Stimulated activated naive B cell treated with anti-CD40 and anti-IgM and Interleukin-4, amounts not matched to agents 10 μg/mL and 1 μg/mL and 100 μg/mL, for 72 hours (primary cell): ENCODE data around the gene IL22RA1.

ENCODE experiments used
- ATAC-seq, 2 donors: fragments of 150-1000 bp; cut with Tn5 transposase; replicated peaks; 2 replicates each; pipeline ENCODE4 v1.10.0; 2021; ENCODE audit warnings: moderate library complexity in 1 of 2
- DNase-seq: peaks from one replicate; pipeline ENCODE4 v3.0.0; 2021
- H3K27ac Mint-ChIP-seq: one replicate; pipeline ENCODE4 v1.8.0; 2022; ENCODE audit warnings: mild to moderate bottlenecking, mixed read lengths
- H3K27me3 Mint-ChIP-seq, 2 donors: one replicate each; pipeline ENCODE4 v1.8.0; 2022; ENCODE audit warnings: mixed read lengths in 2 of 2
- H3K36me3 Mint-ChIP-seq, 2 donors: one replicate each; pipeline ENCODE4 v1.8.0; 2022; ENCODE audit warnings: mixed read lengths in 2 of 2, mild to moderate bottlenecking in 1 of 2
- H3K4me1 Mint-ChIP-seq, 2 donors: one replicate each; pipeline ENCODE4 v1.8.0; 2022; ENCODE audit warnings: mixed read lengths in 2 of 2, mild to moderate bottlenecking in 1 of 2
- H3K4me3 Mint-ChIP-seq, 2 donors: one replicate each; pipeline ENCODE4 v1.8.0; 2022; ENCODE audit warnings: mild to moderate bottlenecking in 2 of 2, mixed read lengths in 2 of 2, moderate library complexity in 1 of 2
- H3K9me3 Mint-ChIP-seq, 2 donors: one replicate each; pipeline ENCODE4 v1.8.0; 2022; ENCODE audit warnings: mixed read lengths in 2 of 2, mild to moderate bottlenecking in 1 of 2

Gene IL22RA1, protein sequence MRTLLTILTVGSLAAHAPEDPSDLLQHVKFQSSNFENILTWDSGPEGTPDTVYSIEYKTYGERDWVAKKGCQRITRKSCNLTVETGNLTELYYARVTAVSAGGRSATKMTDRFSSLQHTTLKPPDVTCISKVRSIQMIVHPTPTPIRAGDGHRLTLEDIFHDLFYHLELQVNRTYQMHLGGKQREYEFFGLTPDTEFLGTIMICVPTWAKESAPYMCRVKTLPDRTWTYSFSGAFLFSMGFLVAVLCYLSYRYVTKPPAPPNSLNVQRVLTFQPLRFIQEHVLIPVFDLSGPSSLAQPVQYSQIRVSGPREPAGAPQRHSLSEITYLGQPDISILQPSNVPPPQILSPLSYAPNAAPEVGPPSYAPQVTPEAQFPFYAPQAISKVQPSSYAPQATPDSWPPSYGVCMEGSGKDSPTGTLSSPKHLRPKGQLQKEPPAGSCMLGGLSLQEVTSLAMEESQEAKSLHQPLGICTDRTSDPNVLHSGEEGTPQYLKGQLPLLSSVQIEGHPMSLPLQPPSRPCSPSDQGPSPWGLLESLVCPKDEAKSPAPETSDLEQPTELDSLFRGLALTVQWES

DNA sequence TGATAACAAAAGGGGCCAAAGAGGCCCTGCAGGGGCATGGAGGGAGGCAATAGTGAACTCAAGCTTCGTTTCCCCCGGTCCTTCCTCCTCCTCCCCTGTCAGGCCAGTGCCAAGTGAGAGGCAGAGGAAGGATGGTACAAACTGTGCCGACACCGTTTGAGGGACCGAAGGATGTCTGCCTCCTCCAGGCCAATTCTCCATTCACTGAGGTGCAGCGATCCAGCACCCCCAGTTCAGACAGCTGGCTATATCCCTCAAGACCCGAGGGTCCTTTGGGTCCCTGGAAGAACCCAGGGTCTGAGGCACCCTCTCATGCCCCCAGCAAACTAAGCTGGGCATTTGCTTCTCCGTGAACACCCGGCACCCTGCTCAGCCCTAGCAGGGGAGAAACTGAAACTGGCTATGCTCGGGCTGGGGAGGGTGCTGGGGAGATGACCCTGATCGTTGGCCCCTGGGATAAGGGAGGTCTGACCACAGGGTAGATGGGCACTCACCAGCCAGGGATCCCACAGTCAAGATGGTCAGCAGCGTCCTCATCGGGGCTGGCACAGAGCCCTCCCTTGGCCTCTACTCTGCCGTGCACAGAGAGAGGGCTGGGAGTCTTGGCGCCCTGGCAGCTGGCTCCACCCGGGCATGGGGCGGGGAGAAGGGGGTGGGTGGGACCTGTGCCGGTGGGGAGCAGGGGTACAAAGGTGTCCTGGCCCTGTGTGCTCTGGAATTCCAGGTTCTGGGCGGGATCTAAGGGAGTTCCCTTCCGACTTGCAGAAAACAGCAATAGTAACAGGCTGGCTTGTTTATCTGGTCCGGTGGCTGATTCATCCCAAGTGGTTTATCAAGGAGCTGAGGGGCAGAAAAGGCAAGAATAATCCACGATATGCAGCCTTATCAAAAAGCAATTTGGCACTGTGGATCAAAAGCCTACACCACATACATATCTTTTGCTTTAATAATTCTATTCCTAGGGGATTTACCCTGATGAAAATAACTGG is at the start of gene IL22RA1:
Gene IL22RA1, minus strand, starts transcription at position 595 of the 989 bp plus-strand sequence. Its CDS starts 58 bp downstream, at position 537.
- DNase-seq: no peak
- Mint-ChIP-seq H3K4me3 (no peak within 1 kb of the TSS), H3K4me1 (peaks cover 1 to 5% of the 10 kb centered on the region in 2 donors), H3K9me3 (peaks cover 0 to 2% of the 10 kb centered on the region in 2 donors), H3K27me3 (peaks cover 13 to 14% of the 10 kb centered on the region in 2 donors), H3K36me3 (no peaks in the 10 kb centered on the region), H3K27ac (no peak within 1 kb of the TSS)
- no peak for ATAC-seq

DNA sequence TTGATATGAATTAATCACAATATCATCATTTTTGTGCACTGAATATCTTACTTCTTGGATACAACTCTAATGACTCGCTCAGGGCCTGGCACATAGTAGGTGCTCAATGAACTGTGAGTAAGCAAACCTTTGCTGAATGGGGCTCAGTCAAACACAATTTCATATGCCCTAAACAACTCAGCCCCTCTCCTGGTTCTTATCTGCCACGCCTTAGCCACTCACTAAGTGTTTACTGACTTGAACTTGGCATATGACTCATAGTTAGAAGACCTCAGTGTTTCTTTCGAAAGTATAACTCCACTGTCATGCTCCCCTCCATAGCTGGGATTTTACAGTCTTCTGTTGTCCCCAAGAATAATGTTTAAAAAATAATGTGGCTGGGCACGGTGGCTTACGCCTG is 48.9 kb upstream of the IL22RA1 start:
- Mint-ChIP-seq H3K36me3 (no peaks in the 10 kb centered on the region), H3K4me3 (peak overlapping the region; percentile 5 to 72), H3K9me3 (peaks cover 0 to 4% of the 10 kb centered on the region in 2 donors), H3K4me1 (peaks cover 60 to 78% of the 10 kb centered on the region in 2 donors), H3K27me3 (no peaks in the 10 kb centered on the region), H3K27ac (peak overlapping the region; percentile 94)
- ATAC-seq: peak; percentile 48 to 51
- DNase-seq: peak; percentile 53

DNA sequence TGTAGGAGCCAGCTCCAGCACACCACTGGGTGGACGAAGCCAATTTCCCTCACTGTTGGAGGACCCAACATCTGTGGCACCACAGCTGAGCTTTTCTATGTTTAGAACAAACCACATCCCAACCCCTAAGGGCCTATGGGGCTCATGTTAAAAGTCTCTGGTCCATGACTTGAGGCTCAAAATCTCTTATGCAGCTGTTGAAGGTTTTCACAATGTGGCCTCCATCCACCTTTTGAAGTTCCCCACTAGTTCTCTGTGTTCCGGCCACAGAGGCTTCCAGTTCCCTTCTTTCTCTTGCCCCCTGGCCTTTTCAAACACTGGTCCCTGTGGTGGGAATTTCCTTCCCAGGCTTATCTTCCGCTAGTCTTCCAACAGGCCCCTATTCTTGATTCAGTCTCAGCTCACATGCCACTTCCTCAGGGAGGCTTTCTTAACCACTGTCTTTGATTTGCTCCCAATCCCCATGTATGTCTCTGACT is 48.1 kb upstream of the IL22RA1 start:
- peak overlapping the region; percentile 94 for H3K27ac Mint-ChIP-seq
- peak overlapping the region; percentile 72 to 95 for H3K4me3 Mint-ChIP-seq
- H3K27me3 Mint-ChIP-seq: no peaks in the 10 kb centered on the region
- H3K9me3 Mint-ChIP-seq: peaks cover 0 to 4% of the 10 kb centered on the region in 2 donors
- ATAC-seq (peak; percentile 55 to 61), DNase-seq (peak; percentile 80)
- H3K36me3 Mint-ChIP-seq: peaks cover 3% of the 10 kb centered on the region in 2 donors
- peaks cover 63 to 84% of the 10 kb centered on the region in 2 donors for H3K4me1 Mint-ChIP-seq

DNA sequence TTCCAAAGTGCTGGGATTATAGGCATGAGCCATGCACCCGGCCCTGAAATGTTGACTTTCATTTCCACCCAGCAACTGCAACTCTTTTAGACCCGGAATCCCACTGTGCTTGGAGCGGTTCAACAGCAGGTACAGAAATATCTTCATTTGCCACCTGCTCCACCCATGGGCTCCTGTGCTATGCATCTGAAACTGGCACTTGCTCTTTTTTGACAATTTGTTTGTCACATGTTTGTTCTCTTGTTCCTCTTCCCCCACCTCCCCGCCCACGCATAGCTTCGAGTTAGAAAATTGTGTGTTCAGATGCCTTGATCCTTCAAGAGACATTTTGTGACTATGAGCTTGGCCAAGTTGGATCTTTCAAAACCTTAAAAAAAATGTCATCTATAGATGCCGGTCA is 46.6 kb upstream of the IL22RA1 start:
- peak; percentile 83 for DNase-seq
- Mint-ChIP-seq H3K27me3 (no peaks in the 10 kb centered on the region), H3K27ac (peak overlapping the region; percentile 94), H3K4me1 (peaks cover 57 to 82% of the 10 kb centered on the region in 2 donors), H3K36me3 (peaks cover 3 to 7% of the 10 kb centered on the region in 2 donors), H3K4me3 (peak overlapping the region; percentile 72 to 95), H3K9me3 (peaks cover 0 to 4% of the 10 kb centered on the region in 2 donors)
- ATAC-seq: peak; percentile 37 to 49

DNA sequence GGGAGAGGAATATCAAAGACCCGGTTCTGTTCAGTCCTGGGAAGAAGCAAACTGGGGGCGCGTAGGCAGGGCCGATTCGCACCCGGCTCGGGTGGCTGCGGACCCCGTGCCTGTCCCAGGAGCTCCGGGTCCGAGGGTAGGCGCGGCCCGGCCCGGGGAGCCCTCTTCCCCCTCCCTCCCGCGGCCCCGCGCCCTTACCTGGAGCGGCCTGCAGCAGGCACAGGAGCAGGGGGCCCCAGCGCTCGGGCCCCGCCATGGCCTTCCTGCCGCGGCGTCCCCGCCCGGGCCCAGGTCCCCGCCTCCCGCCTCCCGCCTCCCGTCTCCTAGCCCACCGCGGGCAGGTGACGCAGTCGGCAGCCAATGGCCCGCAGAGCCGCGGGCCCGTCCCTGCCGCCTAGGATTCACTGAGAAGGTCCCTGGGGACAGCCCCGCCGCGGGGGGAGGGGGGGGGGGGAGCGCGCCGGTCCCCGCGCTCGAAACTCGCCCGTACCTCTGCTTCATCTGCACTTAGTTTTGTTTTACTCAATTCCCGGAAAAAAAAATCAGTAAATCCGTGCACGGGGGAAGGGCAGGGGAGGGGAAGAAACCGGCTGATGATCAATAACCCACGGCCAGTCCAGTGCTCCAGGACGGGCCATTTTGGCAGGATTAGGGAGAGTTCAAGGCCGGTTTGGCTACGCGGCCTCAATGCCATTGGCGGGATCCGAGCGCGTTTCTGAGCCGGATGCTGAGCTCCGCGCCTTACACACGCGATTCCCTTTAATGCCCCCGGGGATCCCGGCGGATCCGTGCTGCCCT is 44.3 kb upstream of the IL22RA1 start, which contains the start of gene IFNLR1:
Gene IFNLR1, minus strand, starts transcription at position 297 of the 798 bp plus-strand sequence. Its CDS starts 41 bp downstream, at position 256.
- peak within 1 kb of the TSS; percentile 96 for H3K27ac Mint-ChIP-seq
- peaks cover 9 to 12% of the 10 kb centered on the region in 2 donors for H3K36me3 Mint-ChIP-seq
- peaks cover 49 to 84% of the 10 kb centered on the region in 2 donors for H3K4me1 Mint-ChIP-seq
- H3K27me3 Mint-ChIP-seq: no peaks in the 10 kb centered on the region
- H3K4me3 Mint-ChIP-seq: peak within 1 kb of the TSS; percentile 95
- ATAC-seq (peak; percentile 34 to 47), DNase-seq (peak; percentile 75)
- H3K9me3 Mint-ChIP-seq: peaks cover 0 to 4% of the 10 kb centered on the region in 2 donors

DNA sequence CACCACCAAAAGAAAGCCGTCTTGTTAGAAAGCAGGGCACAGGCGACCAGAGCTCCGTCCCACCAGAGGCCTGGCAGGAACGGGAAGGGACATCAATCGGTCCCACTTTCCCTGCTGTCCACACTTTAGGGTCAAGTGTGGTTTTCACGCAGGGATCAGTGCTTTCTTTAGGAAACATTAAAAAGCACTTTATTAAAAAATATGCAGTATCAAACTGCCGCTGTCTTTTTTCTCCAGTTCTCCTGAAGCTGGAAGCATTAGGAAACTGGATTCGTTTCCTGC is 43.7 kb upstream of the IL22RA1 start:
- ATAC-seq (no peak), DNase-seq (no peak)
- Mint-ChIP-seq H3K27ac (peak overlapping the region; percentile 96), H3K4me3 (peak overlapping the region; percentile 95), H3K27me3 (no peaks in the 10 kb centered on the region), H3K36me3 (peaks cover 10 to 12% of the 10 kb centered on the region in 2 donors), H3K9me3 (peaks cover 0 to 3% of the 10 kb centered on the region in 2 donors), H3K4me1 (peaks cover 45 to 84% of the 10 kb centered on the region in 2 donors)

DNA sequence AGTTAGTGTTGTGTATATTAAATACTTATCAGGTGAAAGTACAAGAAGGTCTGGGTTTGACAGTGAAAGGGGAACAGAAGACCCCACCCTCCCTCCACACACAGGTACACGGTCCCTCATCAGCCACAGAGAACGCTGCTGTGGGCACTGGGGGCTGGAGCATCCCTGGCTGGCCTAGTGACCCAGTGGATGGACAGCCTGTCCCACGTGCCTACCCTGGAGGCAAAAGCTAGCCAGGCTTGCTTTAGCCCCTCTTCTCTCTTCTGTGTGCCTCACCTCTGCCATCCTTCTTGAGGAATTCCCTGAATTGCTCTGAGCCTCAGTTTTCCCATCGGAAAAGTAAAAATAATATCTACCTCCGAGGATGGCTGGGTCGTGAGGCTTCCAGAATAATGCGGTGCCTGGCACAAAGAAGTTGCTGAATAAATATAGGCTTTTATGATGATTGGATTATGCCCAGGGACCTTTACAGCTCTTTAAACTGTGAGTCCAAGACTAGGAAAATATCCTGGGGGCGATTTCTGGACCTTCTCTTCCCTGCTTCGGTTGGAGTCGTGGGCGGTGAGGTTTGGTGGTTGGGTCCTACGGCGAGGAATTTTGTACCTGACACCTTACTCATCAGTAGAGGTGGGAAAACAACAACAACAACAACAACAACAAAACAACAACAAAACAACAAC is 43.2 kb upstream of the IL22RA1 start:
- Mint-ChIP-seq H3K9me3 (no peaks in the 10 kb centered on the region), H3K4me1 (peaks cover 45 to 84% of the 10 kb centered on the region in 2 donors), H3K36me3 (peaks cover 15 to 17% of the 10 kb centered on the region in 2 donors), H3K27ac (peak overlapping the region; percentile 96), H3K27me3 (no peaks in the 10 kb centered on the region), H3K4me3 (peak overlapping the region; percentile 95)
- no peak for ATAC-seq
- DNase-seq: no peak

DNA sequence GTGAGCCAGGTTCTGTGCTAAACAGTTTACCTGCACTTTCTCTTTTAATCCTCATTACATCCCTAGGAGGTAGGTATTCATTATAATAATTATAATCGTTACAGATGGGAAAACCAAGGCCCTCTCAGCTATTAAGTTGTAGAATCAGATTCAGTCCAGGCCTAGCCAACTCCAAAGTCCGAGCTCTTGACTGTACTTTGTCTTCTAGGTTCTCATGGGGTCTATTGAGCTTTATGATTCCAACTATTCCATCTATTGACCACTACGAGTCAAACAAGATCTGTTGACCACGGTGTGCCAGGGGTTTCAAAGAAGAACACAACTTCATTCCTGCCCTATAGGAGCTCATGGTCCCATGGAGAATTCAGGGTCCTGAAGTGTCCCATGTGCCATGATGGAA is 42.1 kb upstream of the IL22RA1 start:
- H3K36me3 Mint-ChIP-seq: peaks cover 22 to 23% of the 10 kb centered on the region in 2 donors
- H3K27ac Mint-ChIP-seq: no peak overlapping the region

DNA sequence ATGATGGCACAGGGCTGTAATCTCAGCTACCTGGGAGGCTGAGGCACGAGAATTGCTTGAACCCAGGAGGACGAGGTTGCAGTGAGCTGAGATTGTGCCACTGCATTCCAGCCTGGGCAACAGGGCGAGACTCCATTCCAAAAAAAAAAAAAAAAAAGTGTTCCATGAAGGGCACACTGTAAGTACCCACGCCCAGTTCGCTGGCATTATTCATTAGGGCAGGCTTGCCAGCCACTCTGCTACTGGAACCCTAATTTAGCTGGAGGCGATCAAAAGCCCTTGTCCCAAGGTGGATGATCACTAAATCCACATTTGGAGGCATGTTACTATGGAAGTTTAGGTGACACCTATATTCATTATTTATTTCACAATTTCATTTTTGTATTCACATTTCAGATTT is 39.1 kb upstream of the IL22RA1 start:
- DNase-seq (no peak), ATAC-seq (no peak)
- H3K4me1 Mint-ChIP-seq: peaks cover 41 to 86% of the 10 kb centered on the region in 2 donors
- no peaks in the 10 kb centered on the region for H3K9me3 Mint-ChIP-seq
- no peak overlapping the region for H3K4me3 Mint-ChIP-seq
- H3K36me3 Mint-ChIP-seq: peaks cover 41 to 42% of the 10 kb centered on the region in 2 donors
- H3K27ac Mint-ChIP-seq: no peak overlapping the region
- H3K27me3 Mint-ChIP-seq: no peaks in the 10 kb centered on the region

More for the DNA sequence above, 42.1 kb upstream of the IL22RA1 start:
- Mint-ChIP-seq H3K27me3 (no peaks in the 10 kb centered on the region), H3K4me1 (peaks cover 41 to 84% of the 10 kb centered on the region in 2 donors), H3K9me3 (no peaks in the 10 kb centered on the region), H3K4me3 (peak overlapping the region; percentile 95)
- ATAC-seq (no peak), DNase-seq (no peak)

DNA sequence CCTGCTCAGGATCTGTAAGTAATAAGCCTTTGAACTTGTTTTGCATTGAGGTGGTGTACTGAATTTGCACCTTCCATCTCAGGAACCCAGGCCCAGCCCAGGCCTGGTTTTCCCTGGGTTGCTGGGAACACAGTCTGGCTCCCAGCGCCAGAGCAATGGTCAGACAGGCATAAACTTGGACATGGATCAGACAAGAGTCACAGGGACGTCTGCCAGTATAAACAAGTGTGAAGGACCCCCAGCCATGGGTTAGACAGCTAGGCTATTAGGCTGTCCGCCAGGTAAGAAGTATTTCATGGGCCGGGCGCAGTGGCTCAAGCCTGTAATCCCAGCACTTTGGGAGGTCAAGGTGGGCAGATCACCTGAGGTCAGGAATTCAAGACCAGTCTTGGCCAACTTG is 38.7 kb upstream of the IL22RA1 start:
- Mint-ChIP-seq H3K4me3 (no peak overlapping the region), H3K9me3 (no peaks in the 10 kb centered on the region), H3K27me3 (no peaks in the 10 kb centered on the region), H3K4me1 (peaks cover 43 to 90% of the 10 kb centered on the region in 2 donors), H3K36me3 (peaks cover 44 to 46% of the 10 kb centered on the region in 2 donors), H3K27ac (no peak overlapping the region)
- no peak for DNase-seq
- ATAC-seq: no peak

DNA sequence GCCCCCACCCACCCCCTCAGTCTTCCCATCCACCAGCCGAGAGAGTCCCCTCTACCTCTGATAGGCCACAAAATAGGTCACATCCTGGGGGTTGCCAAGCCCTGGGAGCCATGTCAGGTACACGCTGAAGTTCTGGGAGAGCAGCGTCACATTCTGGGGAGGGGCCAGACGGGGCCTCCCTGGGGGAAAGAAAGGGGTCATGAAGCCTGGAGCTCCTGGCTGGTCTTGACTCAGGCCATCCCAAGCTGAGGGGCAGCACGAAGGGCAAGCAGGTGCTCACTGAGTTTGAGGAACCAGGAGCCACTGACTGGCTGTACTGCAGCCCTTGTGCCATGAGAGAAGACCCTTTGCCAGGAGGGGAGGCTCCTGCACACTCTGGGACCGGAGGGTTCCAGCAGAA is 37.7 kb upstream of the IL22RA1 start:
- H3K27ac Mint-ChIP-seq: no peak overlapping the region
- no peak for DNase-seq
- ATAC-seq: no peak
- H3K27me3 Mint-ChIP-seq: no peaks in the 10 kb centered on the region
- H3K4me1 Mint-ChIP-seq: peaks cover 44 to 90% of the 10 kb centered on the region in 2 donors
- no peaks in the 10 kb centered on the region for H3K9me3 Mint-ChIP-seq
- H3K36me3 Mint-ChIP-seq: peaks cover 50 to 52% of the 10 kb centered on the region in 2 donors
- peak overlapping the region in 1 of 2 donors; percentile 65 for H3K4me3 Mint-ChIP-seq

DNA sequence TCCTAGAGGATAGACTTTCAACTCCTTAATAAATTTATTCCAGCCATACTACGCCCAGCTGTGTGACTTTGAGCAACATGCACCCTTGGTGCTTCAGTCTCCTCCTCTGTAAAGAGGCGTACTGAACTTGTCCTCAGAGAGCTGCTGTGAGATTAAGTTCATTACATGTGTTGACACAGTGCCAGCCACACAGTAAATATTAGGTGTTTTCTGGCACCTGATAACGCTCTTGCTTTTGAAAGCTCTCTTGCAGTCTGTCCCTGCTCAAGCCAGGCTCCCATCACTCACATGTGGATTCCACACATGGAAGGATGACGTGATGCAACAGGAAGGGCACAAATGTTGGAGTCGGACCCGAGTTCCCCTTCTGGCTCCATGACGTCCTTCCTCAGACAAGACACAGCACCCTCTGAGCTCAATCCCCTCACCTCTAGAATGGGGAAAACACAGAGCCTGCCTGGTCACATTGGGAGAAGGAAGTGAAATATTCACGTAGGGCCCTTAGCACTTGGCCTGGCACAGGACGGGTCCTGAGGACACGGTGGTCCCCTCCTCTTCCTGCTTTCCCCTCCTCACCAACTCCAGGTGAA is 36.4 kb upstream of the IL22RA1 start:
- no peak overlapping the region for H3K4me3 Mint-ChIP-seq
- peak overlapping the region; percentile 86 for H3K27ac Mint-ChIP-seq
- H3K36me3 Mint-ChIP-seq: peaks cover 53 to 60% of the 10 kb centered on the region in 2 donors
- no peak for DNase-seq
- H3K27me3 Mint-ChIP-seq: no peaks in the 10 kb centered on the region
- ATAC-seq: peak; percentile 51 to 76
- peaks cover under 1% of the 10 kb centered on the region in 2 donors for H3K9me3 Mint-ChIP-seq
- H3K4me1 Mint-ChIP-seq: peaks cover 40 to 93% of the 10 kb centered on the region in 2 donors
